Ammon's horn (tissue), 1 donor: Measurements from ENCODE around the gene OPCML.
A peak's percentile ranks its signal among the peaks of the same experiment; 100 is the strongest.

ENCODE experiments used
- DNase-seq: peaks from one replicate; pipeline ENCODE4 v3.0.0-alpha.2; 2016; ENCODE audit warnings: low spot score

Gene OPCML

DNA sequence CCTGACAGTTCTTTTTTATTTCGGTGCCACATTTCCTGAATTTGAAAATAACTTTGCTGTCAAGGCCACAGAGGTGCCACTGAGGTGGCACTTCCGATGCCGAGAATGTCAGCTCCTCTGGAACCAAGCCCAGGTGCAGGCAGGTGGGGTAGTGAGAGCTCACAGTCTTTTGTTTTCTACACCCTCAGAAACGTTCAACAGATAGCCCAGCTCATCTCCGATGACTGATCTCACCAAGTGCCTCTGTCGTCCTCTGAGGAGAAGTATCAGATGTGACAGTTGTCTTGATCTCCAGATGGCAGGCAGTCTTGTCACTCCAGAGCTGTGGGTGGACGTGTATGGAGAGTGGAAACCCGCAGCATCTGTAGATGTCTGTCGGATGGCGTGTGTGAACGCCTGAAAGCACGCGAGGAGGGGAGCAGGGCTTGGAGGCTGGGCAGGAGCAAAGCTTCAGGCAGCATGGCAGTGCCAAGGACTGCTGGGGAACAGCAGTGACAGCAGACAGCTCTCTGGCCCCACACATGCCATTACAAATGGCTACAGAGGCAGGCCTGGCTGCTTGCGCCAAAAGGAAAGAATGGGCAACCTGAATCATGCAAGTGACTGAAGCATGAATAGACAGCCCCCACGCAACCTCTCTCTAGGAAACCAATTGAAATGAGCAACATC is 877.0 kb downstream of the OPCML start:
- peak; percentile 32 for DNase-seq

DNA sequence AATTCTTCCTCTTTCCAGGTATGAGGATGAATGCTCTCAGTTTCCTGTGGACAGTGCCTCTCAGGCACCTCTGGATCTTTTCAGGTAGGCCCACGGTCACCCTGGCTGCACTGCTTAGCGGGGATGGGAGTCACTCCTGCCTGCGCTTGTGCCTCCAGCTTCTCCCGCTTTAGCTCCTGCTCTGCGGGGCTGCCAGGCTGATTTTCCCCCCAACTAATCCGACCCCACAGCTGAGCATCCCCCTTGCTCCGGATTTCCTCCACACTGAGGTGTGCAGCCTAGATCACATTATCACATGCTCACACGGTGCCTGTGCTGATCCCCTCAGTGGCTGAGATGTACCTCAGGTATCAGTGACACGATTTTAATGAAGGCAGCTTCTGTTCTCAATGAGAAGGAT is 879.1 kb downstream of the OPCML start:
- no peak for DNase-seq

- DNase-seq, result no peak
These were observed 881.2 kb downstream of the OPCML start for GRCh38 chr11:132650969-132651720.

- no peak for DNase-seq
These were observed 883.0 kb downstream of the OPCML start for GRCh38 chr11:132649277-132649676.

DNA sequence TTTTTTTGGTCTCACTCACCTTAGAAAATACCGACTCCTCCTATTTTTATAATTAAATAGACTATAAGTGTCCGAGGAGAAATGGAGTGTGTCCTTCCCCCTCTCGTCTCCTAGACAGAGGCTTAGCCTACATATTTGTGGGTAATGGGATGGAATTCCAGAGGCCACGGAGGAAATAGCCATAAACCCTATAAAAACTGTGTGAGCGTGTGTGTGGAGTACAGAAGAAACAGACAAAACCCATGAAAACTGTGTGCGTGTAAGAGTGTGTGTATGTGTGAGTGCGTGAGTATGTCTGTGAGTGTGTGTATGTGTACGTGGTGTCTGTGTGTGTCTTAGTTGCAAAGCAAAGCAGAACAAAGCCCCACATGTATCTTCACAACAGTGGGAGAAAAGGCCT is 883.5 kb downstream of the OPCML start:
- DNase-seq, result no peak

GRCh38 chr11:132646890-132647289 is 885.4 kb downstream of the OPCML start:
- no peak for DNase-seq

GRCh38 chr11:132644520-132645239 is 887.6 kb downstream of the OPCML start:
- no peak for DNase-seq

DNA sequence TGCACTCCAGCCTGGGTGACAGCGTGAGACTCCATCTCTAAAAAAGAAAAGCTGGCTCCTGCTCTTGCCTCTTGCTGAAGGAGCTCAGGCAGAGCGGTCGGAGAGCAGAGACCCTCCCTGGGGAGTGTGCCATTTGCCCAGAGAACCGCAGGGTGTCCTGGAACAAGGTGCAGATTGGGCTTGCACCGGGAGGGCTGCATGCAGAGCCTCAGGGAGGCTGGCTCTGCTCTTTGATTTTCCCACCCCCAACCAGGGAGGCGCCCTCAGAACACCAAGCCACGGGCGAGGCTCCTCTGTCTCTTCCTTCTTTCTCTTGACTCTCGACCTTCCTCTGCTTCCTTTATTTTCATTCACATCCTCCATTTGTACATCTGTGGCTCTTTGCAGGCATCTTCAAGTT is 889.1 kb downstream of the OPCML start:
- DNase-seq, result no peak

DNA sequence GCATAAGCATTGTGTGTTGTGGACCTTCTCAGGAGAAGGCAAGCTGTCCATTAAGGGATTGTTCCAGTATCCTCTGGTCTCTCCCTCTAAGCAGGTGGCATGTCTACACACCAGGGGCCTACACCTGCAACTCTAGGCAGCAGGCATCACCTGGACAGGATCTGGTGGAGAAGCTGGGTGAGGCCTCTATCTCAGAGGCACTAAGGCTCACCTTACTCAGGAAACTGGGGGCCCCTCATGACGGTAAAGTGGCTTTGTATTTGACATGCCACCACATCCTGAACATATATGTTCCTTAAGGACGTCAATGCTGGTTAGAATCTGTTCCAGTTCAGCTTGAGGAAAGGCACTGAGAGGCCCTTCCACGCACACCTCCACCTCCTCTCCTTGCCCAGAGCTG is 891.3 kb downstream of the OPCML start:
- no peak for DNase-seq

DNA sequence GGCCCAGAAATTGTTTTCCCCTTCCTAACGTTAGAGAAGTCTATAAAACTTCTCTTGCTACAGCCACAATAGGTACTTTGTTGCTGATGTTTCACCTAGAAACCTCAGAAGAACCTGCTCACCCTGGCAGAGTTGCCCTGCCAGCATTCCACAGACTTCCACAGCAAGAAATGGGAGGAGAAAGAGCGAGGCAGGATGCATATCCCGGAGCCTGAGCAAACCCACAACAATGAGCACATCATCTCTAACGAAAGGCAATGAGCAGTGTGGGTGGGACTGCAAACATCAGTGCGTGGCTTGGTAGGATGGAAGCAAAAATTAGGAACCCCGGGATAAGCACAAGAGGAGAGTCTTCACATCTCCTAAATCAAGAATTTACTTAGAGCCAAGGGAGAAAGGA is 892.3 kb downstream of the OPCML start:
- DNase-seq, result peak; percentile 38

- no peak for DNase-seq
These were observed 892.9 kb downstream of the OPCML start for GRCh38 chr11:132639403-132639802.

DNA sequence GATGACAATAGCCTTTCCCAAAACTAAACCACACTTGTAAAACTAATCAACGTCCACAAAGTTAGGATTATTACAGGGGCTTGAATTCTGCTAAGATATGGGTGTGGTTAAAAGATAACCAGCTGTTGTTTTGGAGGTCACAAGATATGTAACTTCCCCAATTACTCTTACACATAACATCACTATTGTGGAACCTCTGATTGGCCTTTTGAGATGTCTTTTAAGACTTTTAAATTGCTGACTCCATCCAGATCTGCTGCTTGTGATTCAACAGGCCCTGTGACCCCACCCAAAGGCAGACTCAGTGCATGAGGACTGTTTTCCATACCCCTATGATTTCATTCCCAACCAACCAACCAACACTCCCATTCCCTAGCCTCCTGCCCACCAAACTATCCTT is 893.9 kb downstream of the OPCML start:
- DNase-seq, result no peak

DNA sequence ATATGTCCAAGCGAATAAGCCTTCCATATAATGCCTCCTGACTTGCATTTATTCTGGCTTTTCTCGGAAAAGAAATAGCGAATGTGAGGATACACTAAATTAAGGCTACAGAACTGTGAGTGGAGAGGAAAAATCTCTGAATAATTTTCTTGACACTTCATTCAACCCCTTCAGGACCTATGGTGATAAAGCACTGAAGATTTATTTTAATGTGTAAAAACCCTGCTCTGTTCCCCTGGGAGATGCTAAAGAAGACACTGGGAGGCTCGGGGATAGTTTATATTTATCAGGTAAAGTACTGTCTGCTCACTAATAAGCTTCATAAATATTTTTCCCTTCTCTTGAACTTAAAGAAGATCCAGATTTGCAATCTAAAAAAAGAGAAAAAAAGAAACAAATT is 895.8 kb downstream of the OPCML start:
- DNase-seq, result no peak

DNA sequence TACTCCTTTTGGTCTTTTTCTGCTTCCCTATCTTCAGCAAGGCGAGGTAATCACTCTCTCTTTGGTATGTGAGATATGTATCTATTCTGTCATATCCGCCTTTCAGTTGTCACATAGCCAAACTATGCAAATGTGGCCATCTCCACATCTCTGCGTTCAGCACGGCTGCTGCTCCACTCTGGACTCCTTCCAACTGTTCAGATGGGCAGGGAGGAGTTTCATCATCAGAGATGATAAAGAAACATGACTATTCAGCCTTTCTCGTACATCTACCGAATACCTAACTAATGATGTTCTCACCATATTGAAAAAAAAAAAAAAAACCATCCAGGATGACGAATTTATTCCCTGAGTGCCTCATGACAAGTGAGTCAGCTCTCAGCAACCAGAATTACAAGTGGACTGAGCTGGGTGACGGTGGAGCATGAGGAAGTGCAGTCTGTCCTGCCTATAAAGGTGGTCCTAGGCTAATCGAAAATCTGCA is 899.6 kb downstream of the OPCML start:
- peak; percentile 43 for DNase-seq

DNA sequence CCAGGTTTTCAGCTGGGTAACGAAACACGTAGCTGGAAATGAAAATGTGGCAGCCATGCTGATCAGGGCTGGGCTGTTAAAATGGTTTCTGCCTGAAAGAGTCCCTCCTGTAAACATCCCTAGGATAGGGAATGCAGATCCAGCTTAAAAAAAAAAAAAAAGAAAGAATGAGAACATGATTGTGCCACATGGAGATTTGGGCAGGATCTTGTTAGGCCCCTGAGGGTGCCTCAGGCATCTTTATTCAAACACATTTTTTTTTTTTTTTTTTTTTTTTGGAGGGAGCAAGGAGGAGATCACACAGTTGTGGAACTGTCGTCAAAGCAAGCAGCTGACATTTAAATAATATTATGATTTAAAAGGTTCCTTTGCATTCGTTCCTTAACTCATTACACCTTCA is 900.3 kb downstream of the OPCML start:
- DNase-seq, result no peak

- DNase-seq, result no peak
These were observed 904.3 kb downstream of the OPCML start for GRCh38 chr11:132627981-132628380.

- no peak for DNase-seq
These were observed 905.9 kb downstream of the OPCML start for GRCh38 chr11:132626446-132626845.

DNA sequence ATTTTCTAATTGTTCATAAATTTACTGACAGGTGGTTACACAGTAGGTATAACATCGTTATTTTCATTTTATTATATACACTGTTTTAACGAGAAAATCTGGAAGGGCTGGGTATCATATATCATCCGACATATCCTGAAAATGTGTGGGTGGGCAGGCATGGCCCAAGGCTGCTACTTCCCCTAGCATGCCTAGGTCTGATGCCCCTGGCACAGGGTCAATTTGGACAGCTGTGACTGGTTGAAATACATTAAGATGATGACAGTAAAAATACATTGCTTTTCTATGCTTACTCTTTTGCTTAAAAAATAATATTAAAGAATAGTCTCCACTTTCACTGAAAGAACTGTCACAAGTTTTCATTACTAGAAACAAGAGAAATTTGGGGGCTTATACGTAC is 908.8 kb downstream of the OPCML start:
- DNase-seq, result no peak

DNA sequence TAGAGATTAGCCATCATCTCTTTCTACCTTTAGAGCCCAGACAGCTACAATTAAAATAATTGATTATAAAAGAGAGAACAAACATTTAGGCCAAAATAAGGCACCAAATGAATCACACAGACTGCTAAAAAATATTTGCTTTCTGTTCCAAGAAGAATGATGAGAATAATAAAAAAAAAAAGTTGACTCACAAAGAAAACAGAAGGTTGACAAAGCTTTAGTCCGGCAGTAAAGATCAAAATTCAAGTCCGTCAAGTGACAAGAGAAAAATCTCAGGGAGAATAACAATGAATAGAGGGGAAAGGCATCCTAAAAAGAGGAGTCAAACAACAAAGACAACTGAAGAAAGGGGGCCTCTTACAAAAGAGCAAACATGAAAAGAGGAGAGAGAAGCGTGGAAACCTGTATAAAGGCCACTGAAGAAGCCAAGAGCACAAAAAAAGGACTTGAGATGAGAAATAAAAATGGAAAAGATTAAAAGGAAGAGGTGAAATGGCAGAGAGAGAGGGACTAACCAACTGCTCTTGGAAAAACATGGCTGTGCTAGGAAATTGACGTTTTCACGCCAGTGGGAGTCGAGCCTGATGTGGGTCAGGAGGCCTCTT is 910.2 kb downstream of the OPCML start:
- no peak for DNase-seq

DNA sequence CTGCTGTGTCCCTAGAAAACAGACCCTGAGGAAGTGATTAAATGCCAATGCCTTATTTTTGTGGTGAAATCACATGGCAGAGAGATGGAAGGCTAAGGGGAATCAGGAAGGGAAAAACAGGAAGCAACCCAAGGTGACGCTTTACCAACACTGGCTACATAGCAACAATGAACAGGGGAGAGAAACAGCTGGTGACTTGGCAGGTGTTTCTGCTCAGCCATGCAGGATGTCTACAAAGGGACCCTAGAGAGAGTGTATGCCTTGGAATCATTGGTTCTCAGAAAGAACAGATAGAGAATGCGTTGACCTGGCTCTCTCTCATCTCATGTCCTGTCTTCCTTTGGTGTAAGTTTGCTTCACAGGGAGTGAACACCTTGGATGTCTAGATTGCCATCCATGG is 911.9 kb downstream of the OPCML start:
- DNase-seq, result no peak

DNA sequence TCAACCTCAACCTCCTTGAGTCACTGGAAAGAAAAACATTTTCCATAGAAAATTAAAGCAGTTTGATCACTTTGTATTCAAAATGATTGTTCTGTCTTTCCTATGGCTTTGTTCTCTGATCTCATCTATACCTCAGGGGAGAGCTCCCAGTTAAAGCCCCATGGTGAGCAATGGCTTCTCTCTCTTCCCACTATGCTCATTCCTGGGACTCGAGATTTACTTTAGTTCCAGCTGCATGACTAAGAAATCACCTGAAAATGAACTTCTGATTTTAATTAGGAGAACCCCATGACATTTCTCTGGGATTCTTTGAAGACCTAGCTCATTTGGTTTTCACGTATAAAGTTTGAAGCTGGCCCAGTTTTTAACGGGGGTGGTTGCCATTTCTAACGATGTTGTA is 921.5 kb downstream of the OPCML start:
- DNase-seq, result no peak

- no peak for DNase-seq
These were observed 922.1 kb downstream of the OPCML start for GRCh38 chr11:132610216-132610615.

DNA sequence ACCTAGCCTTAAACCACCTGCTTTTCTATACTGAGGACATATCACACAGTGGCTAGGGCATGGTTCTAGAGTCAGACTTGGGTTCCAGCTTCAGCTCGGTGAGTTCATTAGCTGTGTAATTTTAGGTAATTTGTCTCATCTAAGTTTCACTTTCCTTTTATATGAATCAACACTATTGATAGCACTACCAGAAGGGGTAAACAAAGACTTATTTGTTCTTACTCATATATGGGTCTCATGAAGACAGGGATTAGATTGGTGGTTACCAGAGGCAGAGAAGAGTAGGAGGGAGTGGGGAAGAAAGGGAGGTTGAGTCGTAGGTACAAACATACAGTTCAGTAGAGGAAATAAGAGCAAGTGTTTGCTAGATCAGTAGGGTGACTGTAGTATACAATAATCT is 924.7 kb downstream of the OPCML start:
- no peak for DNase-seq
